ENCODE results near the gene ADSS2. TPM values are rescaled to one million over a fixed set of nuclear protein-coding genes. Genes with fewer than 3 reads are reported as not detected.
A peak's percentile ranks its signal among the peaks of the same experiment; 100 is the strongest.

ADSS2 gene
- total and polyA plus RNA-seq, 4 donors = 18.4 to 46.7 (median 37.0) TPM

DNA sequence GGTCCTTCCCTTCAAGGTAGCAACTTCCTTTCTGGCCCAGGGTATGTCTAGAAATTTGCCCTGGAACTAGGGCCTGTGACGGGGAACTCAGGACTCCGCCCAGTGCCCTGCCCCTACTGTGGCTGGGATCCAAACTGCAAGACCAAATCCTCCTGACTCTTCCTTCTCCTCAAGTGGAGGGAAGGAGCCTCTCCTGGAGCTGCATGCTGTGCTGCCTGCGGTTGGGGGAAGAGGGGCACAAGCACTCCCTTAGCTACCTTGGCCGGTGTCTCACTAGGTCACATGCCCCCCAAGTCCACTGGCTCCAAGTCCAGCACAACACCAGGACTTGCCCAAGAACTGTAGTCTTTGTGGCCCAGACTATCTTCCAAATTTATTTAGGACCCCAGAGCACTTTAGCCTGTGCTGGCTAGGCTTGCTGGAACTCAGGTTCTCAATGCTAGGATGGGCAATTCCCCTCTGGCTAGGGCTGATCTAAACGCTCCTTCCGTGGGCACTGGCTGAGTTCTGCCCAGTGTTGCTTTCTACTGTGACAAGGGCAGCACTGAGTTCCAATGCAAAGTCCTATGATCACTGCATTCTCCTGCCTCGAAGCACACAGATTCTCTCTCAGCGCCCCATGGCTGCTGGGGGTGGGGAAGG, 12.2 kb downstream of the ADSS2 start:
- Histone ChIP-seq H3K9me3 (ENCODE audit: control insufficient read depth in 4 of 4, insufficient read depth in 3 of 4, low read length in 3 of 4) (no peaks in the 10 kb centered on the region), H3K27me3 (ENCODE audit: control insufficient read depth in 3 of 3, insufficient read depth in 3 of 3, low read length in 2 of 3) (no peaks in the 10 kb centered on the region), H3K27ac (ENCODE audit: low read depth in 1 of 2, low read length in 1 of 2) (no peak overlapping the region), H3K4me1 (ENCODE audit: control insufficient read depth in 5 of 5, insufficient read depth in 5 of 5, low read length in 5 of 5) (peaks cover 0 to 10% (median 0%) of the 10 kb centered on the region in 5 donors), H3K36me3 (ENCODE audit: control insufficient read depth in 4 of 4, insufficient read depth in 4 of 4, low read length in 4 of 4) (peaks cover 0 to 7% (median 0%) of the 10 kb centered on the region in 4 donors), H3K9ac (ENCODE audit: insufficient read depth in 1 of 2, low read length in 2 of 2) (no peak overlapping the region), H3K4me3 (no peak overlapping the region)
- TF ChIP-seq, protein P1, sequence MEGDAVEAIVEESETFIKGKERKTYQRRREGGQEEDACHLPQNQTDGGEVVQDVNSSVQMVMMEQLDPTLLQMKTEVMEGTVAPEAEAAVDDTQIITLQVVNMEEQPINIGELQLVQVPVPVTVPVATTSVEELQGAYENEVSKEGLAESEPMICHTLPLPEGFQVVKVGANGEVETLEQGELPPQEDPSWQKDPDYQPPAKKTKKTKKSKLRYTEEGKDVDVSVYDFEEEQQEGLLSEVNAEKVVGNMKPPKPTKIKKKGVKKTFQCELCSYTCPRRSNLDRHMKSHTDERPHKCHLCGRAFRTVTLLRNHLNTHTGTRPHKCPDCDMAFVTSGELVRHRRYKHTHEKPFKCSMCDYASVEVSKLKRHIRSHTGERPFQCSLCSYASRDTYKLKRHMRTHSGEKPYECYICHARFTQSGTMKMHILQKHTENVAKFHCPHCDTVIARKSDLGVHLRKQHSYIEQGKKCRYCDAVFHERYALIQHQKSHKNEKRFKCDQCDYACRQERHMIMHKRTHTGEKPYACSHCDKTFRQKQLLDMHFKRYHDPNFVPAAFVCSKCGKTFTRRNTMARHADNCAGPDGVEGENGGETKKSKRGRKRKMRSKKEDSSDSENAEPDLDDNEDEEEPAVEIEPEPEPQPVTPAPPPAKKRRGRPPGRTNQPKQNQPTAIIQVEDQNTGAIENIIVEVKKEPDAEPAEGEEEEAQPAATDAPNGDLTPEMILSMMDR (IDR thresholded peaks at IDR 0.05; ENCODE audit: control extremely low read depth, extremely low read depth) = no peak
- ATAC-seq (ENCODE audit: insufficient read depth, low FRiP score) (peak; percentile 41), DNase-seq (no peak)
- WGBS, 2 donors = 73 to 80% methylated on average over 8 of the region's 8 CpGs

- no peak for ATAC-seq (ENCODE audit: insufficient read depth, low FRiP score)
- no peak overlapping the region for H3K9ac ChIP-seq (ENCODE audit: insufficient read depth in 1 of 2, low read length in 2 of 2)
These were observed 14.6 kb downstream of the ADSS2 start for GRCh38 chr1:244437086-244437468.

DNA sequence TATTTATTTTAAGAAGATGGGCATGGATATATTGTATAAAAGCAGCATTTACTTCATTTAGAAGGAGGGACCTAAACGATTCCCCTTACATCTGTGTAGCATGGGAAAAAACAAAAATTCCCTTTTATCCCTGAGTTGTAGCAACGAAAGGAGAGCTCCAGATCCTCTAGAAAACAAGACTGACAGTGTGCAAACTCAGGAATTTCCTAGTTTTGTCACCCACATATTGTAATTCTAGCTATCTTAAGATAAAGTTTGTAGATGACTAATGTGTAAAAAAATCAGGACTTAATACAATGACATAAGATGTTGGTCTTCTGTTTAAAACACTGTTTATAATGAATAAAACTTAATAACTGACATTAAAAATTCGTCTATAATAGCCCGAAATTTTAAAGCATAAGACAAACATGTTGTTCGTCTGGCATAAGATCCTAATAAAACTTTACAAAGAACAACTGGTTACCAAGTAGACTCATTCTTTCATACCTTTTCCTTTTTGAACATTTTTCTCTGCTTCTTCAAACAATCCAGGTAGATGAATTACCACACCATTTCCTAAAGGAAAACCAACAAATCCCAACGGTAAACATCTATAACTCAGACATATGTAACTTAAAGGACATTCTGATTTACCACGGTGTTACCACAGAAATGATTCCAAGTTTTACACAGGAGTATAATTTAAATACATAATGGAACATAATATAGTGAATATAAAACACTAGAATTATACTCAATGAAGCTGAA, 15.2 kb downstream of the ADSS2 start:
- H3K9ac ChIP-seq (ENCODE audit: insufficient read depth in 1 of 2, low read length in 2 of 2) = no peak overlapping the region
- peaks cover 0 to 8% (median 1%) of the 10 kb centered on the region in 4 donors for H3K36me3 ChIP-seq (ENCODE audit: control insufficient read depth in 4 of 4, insufficient read depth in 4 of 4, low read length in 4 of 4)
- H3K9me3 ChIP-seq (ENCODE audit: control insufficient read depth in 4 of 4, insufficient read depth in 3 of 4, low read length in 3 of 4) = no peaks in the 10 kb centered on the region
- H3K4me3 ChIP-seq = no peak overlapping the region
- H3K27ac ChIP-seq (ENCODE audit: low read depth in 1 of 2, low read length in 1 of 2) = no peak overlapping the region
- ATAC-seq (ENCODE audit: insufficient read depth, low FRiP score) (no peak), DNase-seq (no peak)
- H3K27me3 ChIP-seq (ENCODE audit: control insufficient read depth in 3 of 3, insufficient read depth in 3 of 3, low read length in 2 of 3) = no peaks in the 10 kb centered on the region
- peaks cover 0 to 8% (median 0%) of the 10 kb centered on the region in 5 donors for H3K4me1 ChIP-seq (ENCODE audit: control insufficient read depth in 5 of 5, insufficient read depth in 5 of 5, low read length in 5 of 5)
- WGBS, 2 donors = 79 to 87% methylated on average over 7 of the region's 7 CpGs
- TF ChIP-seq, protein P1 (IDR thresholded peaks at IDR 0.05; ENCODE audit: control extremely low read depth, extremely low read depth) = no peak

More at GRCh38 chr1:244437086-244437468, 14.6 kb downstream of the ADSS2 start:
- Histone ChIP-seq H3K27me3 (ENCODE audit: control insufficient read depth in 3 of 3, insufficient read depth in 3 of 3, low read length in 2 of 3) (no peaks in the 10 kb centered on the region), H3K36me3 (ENCODE audit: control insufficient read depth in 4 of 4, insufficient read depth in 4 of 4, low read length in 4 of 4) (peaks cover 0 to 8% (median 1%) of the 10 kb centered on the region in 4 donors), H3K27ac (ENCODE audit: low read depth in 1 of 2, low read length in 1 of 2) (no peak overlapping the region), H3K9me3 (ENCODE audit: control insufficient read depth in 4 of 4, insufficient read depth in 3 of 4, low read length in 3 of 4) (no peaks in the 10 kb centered on the region), H3K4me3 (no peak overlapping the region), H3K4me1 (ENCODE audit: control insufficient read depth in 5 of 5, insufficient read depth in 5 of 5, low read length in 5 of 5) (peaks cover 0 to 8% (median 0%) of the 10 kb centered on the region in 5 donors)
- TF ChIP-seq, protein P1 (IDR thresholded peaks at IDR 0.05; ENCODE audit: control extremely low read depth, extremely low read depth) = no peak
- DNase-seq = no peak
